GM23248 (cell line): ENCODE results near the gene DNAH11. TPM values are rescaled to one million over a fixed set of nuclear protein-coding genes. Genes with fewer than 3 reads are reported as not detected.
A peak's percentile ranks its signal among the peaks of the same experiment; 100 is the strongest.

ENCODE experiments used
- DNase-seq: peaks from one replicate; pipeline ENCODE4 v3.0.0-alpha.2; 2015
- H2AFZ ChIP-seq: fragments of 200-600 bp; sonication (generic); 2 replicates; pipeline ENCODE4 v1.6.1; 2016; ENCODE audit warnings: antibody characterized with exemption
- H3F3A ChIP-seq: fragments of 200-600 bp; sonication (generic); 2 replicates; pipeline ENCODE4 v1.6.1; 2016; ENCODE audit warnings: mild to moderate bottlenecking, antibody characterized with exemption, mixed run types; ENCODE audit not compliant: insufficient read depth
- H3K27ac ChIP-seq: fragments of 200-600 bp; sonication (generic); 2 replicates; pipeline ENCODE4 v1.5.1; 2016; ENCODE audit warnings: mild to moderate bottlenecking
- H3K27me3 ChIP-seq: fragments of 200-600 bp; sonication (generic); replicated peaks from 2 replicates; pipeline ENCODE4 v1.6.1; 2016; ENCODE audit warnings: mild to moderate bottlenecking; ENCODE audit not compliant: insufficient read depth
- H3K36me3 ChIP-seq: fragments of 200-600 bp; sonication (generic); 2 replicates; pipeline ENCODE4 v1.6.1; 2016; ENCODE audit warnings: low read depth, mild to moderate bottlenecking
- H3K4me1 ChIP-seq: fragments of 200-600 bp; sonication (generic); 2 replicates; pipeline ENCODE4 v1.6.1; 2016; ENCODE audit warnings: mild to moderate bottlenecking; ENCODE audit not compliant: insufficient read depth
- H3K4me2 ChIP-seq: fragments of 200-600 bp; sonication (generic); one replicate; pipeline ENCODE4 v1.6.1; 2016; ENCODE audit warnings: mild to moderate bottlenecking; ENCODE audit not compliant: unreplicated experiment
- H3K4me3 ChIP-seq: fragments of 200-600 bp; sonication (generic); 2 replicates; pipeline ENCODE4 v1.5.1; 2016; ENCODE audit warnings: mild to moderate bottlenecking
- H3K79me2 ChIP-seq: fragments of 200-600 bp; sonication (generic); 2 replicates; pipeline ENCODE4 v1.6.1; 2016; ENCODE audit warnings: mild to moderate bottlenecking; ENCODE audit not compliant: insufficient read depth
- H3K9ac ChIP-seq: fragments of 200-600 bp; sonication (generic); 2 replicates; pipeline ENCODE4 v1.6.1; 2016; ENCODE audit warnings: mild to moderate bottlenecking
- H3K9me2 ChIP-seq: fragments of 200-600 bp; sonication (generic); 2 replicates; pipeline ENCODE4 v1.6.1; 2016; ENCODE audit warnings: mixed run types, mild to moderate bottlenecking, moderate library complexity; ENCODE audit not compliant: insufficient read depth
- H3K9me3 ChIP-seq: fragments of 200-600 bp; sonication (generic); one replicate; pipeline ENCODE4 v1.6.1; 2017; ENCODE audit warnings: low read depth
- H4K20me1 ChIP-seq: fragments of 200-600 bp; sonication (generic); 2 replicates; pipeline ENCODE4 v1.6.0; 2016; ENCODE audit not compliant: insufficient read depth
- EZH2 ChIP-seq: fragments of 200-600 bp; sonication (generic); IDR thresholded peaks from 2 replicates; pipeline ENCODE4 v1.6.1; 2018; ENCODE audit warnings: antibody characterized with exemption, mild to moderate bottlenecking; ENCODE audit not compliant: insufficient read depth, poor library complexity, severe bottlenecking
- EZH2phosphoT487 ChIP-seq: fragments of 200-600 bp; sonication (generic); IDR thresholded peaks from 2 replicates; pipeline ENCODE4 v1.6.1; 2018; ENCODE audit warnings: antibody characterized with exemption, moderate library complexity, mild to moderate bottlenecking, low read depth; ENCODE audit not compliant: insufficient read depth
- WGBS, 2 experiments: methylation state at CpG; one replicate each; pipeline ENCODE4 v1.1.6; 2015 to 2017; ENCODE audit warnings: low lambda C conversion rate in 2 of 2, low coverage in 1 of 2; ENCODE audit errors: missing lambda C conversion rate in 2 of 2; 5-methylcytosine and 5-hydroxymethylcytosine counted together
- in situ Hi-C: fragments of 300-500 bp; cut with MboI; formaldehyde crosslinking; loops from 2 replicates; pipeline ENCODE4 v1.15.0; 2020
- polyA plus RNA-seq: library from polyadenylated mRNA; unstranded; fragments of >200 nt; fragmentation: Nextera tagmentation; extraction: Ambion mirVana; gene quantifications from 2 replicates; pipeline ENCODE4 v1.2.1, GENCODE V29; 2016
- total RNA-seq: library from RNA; depleted of rRNA; stranded (reverse); fragments of >200 nt; shearing (Covaris generic); gene quantifications from 2 replicates; pipeline ENCODE4 v1.2.3, GENCODE V29; 2014

The DNAH11 gene
- total and polyA plus RNA-seq, 2 experiments from 2014 or later = 0.91 to 3.1 TPM

DNA sequence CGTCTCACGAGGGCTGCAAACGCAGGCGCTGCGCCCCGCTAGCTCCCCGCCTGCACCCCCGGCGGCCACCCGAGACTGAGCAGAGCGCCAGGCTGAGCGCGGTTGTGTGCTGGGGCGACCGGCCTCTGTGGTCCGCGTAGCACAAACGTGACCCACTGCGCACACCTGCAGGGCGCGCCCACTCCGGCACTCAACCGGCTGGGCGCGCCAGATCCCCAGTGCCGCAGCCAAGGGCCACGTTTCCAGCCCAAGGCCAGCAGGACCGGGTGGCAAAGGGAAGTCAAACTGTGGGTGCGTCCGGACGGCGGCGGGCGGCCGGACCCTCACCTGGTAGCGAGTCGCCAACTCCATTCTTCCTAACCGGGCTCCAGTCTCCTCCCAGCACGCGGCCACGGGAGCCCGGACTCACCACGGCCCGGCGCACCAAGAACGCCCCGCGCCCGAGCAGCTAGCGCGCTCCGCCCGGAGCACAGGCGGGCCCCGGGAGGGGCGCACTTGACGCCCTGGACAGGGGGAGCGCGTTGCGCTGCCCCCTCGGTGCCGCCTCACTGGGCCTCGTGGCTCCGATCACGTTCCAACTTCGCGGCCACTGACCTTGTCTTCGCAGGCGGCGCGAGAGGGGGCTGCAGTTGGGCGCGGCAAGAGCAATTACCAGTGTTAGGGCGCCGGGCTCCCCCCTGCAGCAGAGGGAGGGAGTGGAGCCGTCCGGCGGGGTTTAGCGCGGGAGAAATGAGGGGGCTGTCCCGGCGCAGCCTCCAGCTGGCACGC, 402.8 kb downstream of the DNAH11 start, which contains the start of gene CDCA7L:
Gene CDCA7L, minus strand, starts transcription at position 446 of the 768 bp plus-strand sequence. Its CDS starts 95 bp downstream, at position 351.
- H3K4me2 ChIP-seq = peak within 1 kb of the TSS; percentile 93
- DNase-seq = peak; percentile 89
- peak within 1 kb of the TSS; percentile 81 for H3K4me3 ChIP-seq
- no peaks in the 10 kb centered on the region for H3K9me3 ChIP-seq
- peaks cover 36% of the 10 kb centered on the region for H3K79me2 ChIP-seq
- no peaks in the 10 kb centered on the region for H3K36me3 ChIP-seq
- peak within 1 kb of the TSS; percentile 67 for H3K27ac ChIP-seq
- peaks cover 37% of the 10 kb centered on the region for H3K4me1 ChIP-seq
- no peaks in the 10 kb centered on the region for H3K27me3 ChIP-seq
- H3K9ac ChIP-seq = peak within 1 kb of the TSS; percentile 83
- no peaks in the 10 kb centered on the region for H3K9me2 ChIP-seq
- in situ Hi-C loops = no loop called here
- H2AFZ ChIP-seq = peak within 1 kb of the TSS; percentile 81
- WGBS, 2 experiments = 1 to 2% methylated on average over 63 to 81 of the region's 83 CpGs
- peaks cover 30% of the 10 kb centered on the region for H3F3A ChIP-seq
- H4K20me1 ChIP-seq = no peaks in the 10 kb centered on the region
- TF ChIP-seq EZH2 (no peak), EZH2phosphoT487 (no peak)

DNA sequence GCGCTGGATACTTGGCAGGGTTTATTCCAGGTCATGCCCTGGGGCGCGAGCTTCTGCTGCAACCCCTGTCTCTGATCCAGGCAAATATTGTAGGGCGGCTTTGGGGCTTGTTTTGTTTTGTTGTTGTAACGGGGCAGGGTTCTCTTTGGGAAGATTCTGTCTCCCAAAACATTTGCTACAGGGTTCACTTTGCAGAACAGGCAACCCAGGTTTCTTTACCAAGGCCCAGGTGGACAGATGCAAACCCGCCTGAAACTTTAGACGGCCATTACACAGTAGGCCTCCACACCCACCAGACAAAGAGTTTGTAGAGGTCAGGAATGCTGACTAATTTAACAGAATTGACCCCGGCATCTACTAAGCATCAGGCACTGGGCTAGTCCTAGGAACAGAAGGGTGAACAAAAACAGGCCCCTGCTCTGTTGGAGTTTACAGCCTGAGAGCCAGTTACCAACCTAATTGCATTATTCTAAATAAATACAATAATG, 403.4 kb downstream of the DNAH11 start:
- H3K36me3 ChIP-seq = no peaks in the 10 kb centered on the region
- H3K4me3 ChIP-seq = peak overlapping the region; percentile 81
- H3K27me3 ChIP-seq = no peaks in the 10 kb centered on the region
- H3K9me3 ChIP-seq = no peaks in the 10 kb centered on the region
- peak overlapping the region; percentile 93 for H3K4me2 ChIP-seq
- H3K79me2 ChIP-seq = peaks cover 30% of the 10 kb centered on the region
- WGBS, 2 experiments = 12 to 15% methylated on average over 8 of the region's 8 CpGs
- in situ Hi-C loops = no loop called here
- peaks cover 34% of the 10 kb centered on the region for H3K4me1 ChIP-seq
- no peak overlapping the region for H3K27ac ChIP-seq
- H3K9me2 ChIP-seq = no peaks in the 10 kb centered on the region
- H4K20me1 ChIP-seq = no peaks in the 10 kb centered on the region
- DNase-seq = peak; percentile 37
- peak overlapping the region; percentile 83 for H3K9ac ChIP-seq
- peaks cover 28% of the 10 kb centered on the region for H3F3A ChIP-seq
- peak overlapping the region; percentile 81 for H2AFZ ChIP-seq
- TF ChIP-seq EZH2phosphoT487 (no peak), EZH2 (no peak)

DNA sequence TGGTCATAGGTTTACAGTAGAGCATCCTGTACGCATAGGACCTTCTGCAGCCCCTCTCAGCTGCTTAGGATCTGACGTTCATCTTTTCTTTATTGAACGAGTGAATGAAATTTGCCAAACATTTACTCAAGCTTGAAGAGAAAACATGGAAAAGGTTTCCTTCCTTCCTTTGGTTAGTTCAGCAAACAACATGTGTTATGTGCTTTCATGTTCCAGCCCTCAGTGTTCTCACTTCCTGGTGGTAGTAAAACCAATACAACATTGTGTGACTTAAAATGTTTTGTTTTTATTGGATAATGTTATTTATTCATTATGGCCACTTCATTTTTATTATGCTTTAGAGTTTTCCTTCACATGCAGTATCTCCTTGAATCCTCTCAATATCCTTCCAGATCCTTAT, 404.2 kb downstream of the DNAH11 start:
- no peaks in the 10 kb centered on the region for H3K27me3 ChIP-seq
- H3K9ac ChIP-seq = no peak overlapping the region
- WGBS, 2 experiments = 48% methylated on average over 3 of the region's 3 CpGs
- TF ChIP-seq EZH2phosphoT487 (no peak), EZH2 (no peak)
- no peaks in the 10 kb centered on the region for H3K9me3 ChIP-seq
- H3K4me3 ChIP-seq = no peak overlapping the region
- H4K20me1 ChIP-seq = no peaks in the 10 kb centered on the region
- peaks cover 22% of the 10 kb centered on the region for H3F3A ChIP-seq
- no peak overlapping the region for H3K27ac ChIP-seq
- H3K4me1 ChIP-seq = peaks cover 27% of the 10 kb centered on the region
- no peaks in the 10 kb centered on the region for H3K36me3 ChIP-seq
- no peak for DNase-seq
- H3K4me2 ChIP-seq = no peak overlapping the region
- H3K79me2 ChIP-seq = peaks cover 22% of the 10 kb centered on the region
- H2AFZ ChIP-seq = no peak overlapping the region
- H3K9me2 ChIP-seq = no peaks in the 10 kb centered on the region
- in situ Hi-C loops = no loop called here

DNA sequence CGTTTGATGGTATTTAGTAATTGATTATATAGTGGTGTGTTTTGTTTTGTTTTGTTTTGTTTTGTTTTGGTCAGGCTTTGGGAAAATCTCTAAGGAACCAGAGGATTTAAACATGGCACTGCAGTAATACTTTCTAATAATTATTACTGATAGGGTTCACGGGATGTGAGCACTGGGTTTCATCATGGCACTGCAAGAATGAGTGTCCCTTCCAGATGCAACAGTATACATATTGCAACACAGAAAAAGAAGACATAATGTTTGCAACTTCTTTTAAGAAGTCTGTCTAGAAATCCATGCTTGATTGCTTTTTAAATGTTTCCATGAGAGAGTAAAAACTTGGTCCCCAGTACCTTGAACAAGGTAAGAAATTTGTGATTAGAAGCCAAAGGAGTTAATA, 405.1 kb downstream of the DNAH11 start:
- no peak for TF ChIP-seq EZH2
- TF ChIP-seq EZH2phosphoT487 = no peak
- H3K79me2 ChIP-seq = peaks cover 15% of the 10 kb centered on the region
- no peaks in the 10 kb centered on the region for H3K27me3 ChIP-seq
- H3K36me3 ChIP-seq = no peaks in the 10 kb centered on the region
- WGBS, 2 experiments = 31 to 38% methylated on average over 2 of the region's 2 CpGs
- DNase-seq = no peak
- H3F3A ChIP-seq = peaks cover 13% of the 10 kb centered on the region
- no peak overlapping the region for H3K4me2 ChIP-seq
- H3K27ac ChIP-seq = no peak overlapping the region
- peaks cover 20% of the 10 kb centered on the region for H3K4me1 ChIP-seq
- no peaks in the 10 kb centered on the region for H4K20me1 ChIP-seq
- no peaks in the 10 kb centered on the region for H3K9me2 ChIP-seq
- no peaks in the 10 kb centered on the region for H3K9me3 ChIP-seq
- in situ Hi-C loops = no loop called here
- no peak overlapping the region for H2AFZ ChIP-seq
- H3K9ac ChIP-seq = no peak overlapping the region
- no peak overlapping the region for H3K4me3 ChIP-seq
